ENCODE data around the gene NAALADL1. TPM values are rescaled to one million over a fixed set of nuclear protein-coding genes. Genes with fewer than 3 reads are reported as not detected.

The NAALADL1 gene
- polyA plus RNA-seq, 1 experiment, result 9.4 TPM

DNA sequence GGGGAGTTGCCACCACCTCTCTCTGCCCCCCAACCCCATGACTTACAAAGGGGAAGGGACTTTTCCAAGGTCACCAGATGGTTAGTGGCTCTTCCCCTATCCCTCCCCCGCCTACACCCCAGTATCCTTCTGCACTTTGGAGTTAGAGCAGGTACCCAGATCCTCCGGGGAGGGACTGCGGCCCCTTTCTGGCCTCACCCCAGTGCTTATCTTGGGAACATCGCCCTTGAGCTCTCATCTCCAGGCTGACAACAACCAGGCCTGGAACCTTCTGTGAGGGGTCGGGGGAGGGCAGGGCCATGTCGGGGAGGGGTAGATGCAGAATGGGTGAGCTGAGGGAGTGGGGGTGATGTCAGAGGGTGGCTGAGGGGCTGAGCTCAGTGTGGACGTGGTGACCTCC, 7.5 kb upstream of the NAALADL1 start:
- CTCF ChIA-PET, result no interaction called here

DNA sequence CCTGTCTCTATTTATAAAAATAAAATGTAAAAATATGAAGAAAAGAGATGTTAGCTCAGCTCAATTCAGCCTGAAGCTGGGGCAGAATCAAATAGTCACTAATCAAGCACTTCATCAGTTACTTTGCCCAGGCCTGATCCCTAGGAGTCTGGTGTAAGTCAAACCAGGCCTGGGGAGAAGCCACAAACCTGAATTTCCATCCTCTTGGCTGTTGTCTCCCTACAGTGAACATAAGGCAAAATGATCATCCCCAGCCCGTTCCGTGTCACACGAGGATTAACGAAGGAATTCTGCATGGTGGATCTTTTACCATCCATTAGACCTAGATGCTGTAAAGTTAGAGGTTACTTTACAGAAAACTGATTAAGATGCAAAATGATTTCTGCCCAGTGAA, 6.5 kb upstream of the NAALADL1 start:
- Histone ChIP-seq H3K27me3 (ENCODE audit: control insufficient read depth, insufficient read depth, low read length) (peaks cover 2% of the 10 kb centered on the region), H3K27ac (ENCODE audit: low read depth, low read length) (no peak overlapping the region), H3K4me3 (ENCODE audit: low read depth, low read length) (no peak overlapping the region), H3K9me3 (ENCODE audit: control insufficient read depth, insufficient read depth, low read length) (no peaks in the 10 kb centered on the region; the same call in 1 of the 2 replicates)
- ChIA-PET POLR2A (no interaction called here), CTCF (interaction anchor here (0.6 kb wide), 1 partner anchor 30 kb away, joined by 4 read pairs; no protein-coding TSS in a partner anchor)
- TF ChIP-seq, protein P1, sequence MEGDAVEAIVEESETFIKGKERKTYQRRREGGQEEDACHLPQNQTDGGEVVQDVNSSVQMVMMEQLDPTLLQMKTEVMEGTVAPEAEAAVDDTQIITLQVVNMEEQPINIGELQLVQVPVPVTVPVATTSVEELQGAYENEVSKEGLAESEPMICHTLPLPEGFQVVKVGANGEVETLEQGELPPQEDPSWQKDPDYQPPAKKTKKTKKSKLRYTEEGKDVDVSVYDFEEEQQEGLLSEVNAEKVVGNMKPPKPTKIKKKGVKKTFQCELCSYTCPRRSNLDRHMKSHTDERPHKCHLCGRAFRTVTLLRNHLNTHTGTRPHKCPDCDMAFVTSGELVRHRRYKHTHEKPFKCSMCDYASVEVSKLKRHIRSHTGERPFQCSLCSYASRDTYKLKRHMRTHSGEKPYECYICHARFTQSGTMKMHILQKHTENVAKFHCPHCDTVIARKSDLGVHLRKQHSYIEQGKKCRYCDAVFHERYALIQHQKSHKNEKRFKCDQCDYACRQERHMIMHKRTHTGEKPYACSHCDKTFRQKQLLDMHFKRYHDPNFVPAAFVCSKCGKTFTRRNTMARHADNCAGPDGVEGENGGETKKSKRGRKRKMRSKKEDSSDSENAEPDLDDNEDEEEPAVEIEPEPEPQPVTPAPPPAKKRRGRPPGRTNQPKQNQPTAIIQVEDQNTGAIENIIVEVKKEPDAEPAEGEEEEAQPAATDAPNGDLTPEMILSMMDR (IDR thresholded peaks at IDR 0.05; ENCODE audit: low read depth, low read length), result no peak
- no peak for DNase-seq (ENCODE audit: low read depth, low spot score)

More for the DNA sequence above, 7.5 kb upstream of the NAALADL1 start:
- H3K4me3 ChIP-seq (ENCODE audit: low read depth, low read length), result no peak overlapping the region
- H3K27ac ChIP-seq (ENCODE audit: low read depth, low read length), result no peak overlapping the region
- POLR2A ChIA-PET, result no interaction called here
- H3K9me3 ChIP-seq (ENCODE audit: control insufficient read depth, insufficient read depth, low read length), result no peaks in the 10 kb centered on the region; the same call in 1 of the 2 replicates
- no peak for DNase-seq (ENCODE audit: low read depth, low spot score)
- no peaks in the 10 kb centered on the region for H3K27me3 ChIP-seq (ENCODE audit: control insufficient read depth, insufficient read depth, low read length)
- TF ChIP-seq, protein P1 (IDR thresholded peaks at IDR 0.05; ENCODE audit: low read depth, low read length), result no peak

DNA sequence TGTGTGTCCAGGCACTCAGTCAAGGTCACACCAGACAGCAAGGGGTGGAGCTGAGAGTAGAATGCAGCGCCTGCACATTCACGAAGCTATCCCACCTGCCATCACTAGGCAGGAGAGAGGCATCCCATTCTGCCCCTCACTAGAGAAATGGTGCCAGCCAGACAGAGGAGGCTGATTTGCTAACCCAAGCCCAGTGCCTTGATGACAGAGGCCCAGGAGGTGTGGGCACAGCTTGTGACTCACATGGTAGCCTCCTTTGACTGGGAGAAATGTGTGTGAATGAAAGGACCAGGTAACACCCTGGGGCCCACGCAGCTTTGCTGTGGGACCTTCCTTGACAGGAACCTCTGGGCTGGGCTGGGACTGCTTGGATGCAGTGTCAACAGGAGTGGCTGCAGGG, 5.2 kb upstream of the NAALADL1 start:
- TF ChIP-seq, protein P1 (IDR thresholded peaks at IDR 0.05; ENCODE audit: low read depth, low read length), result no peak
- H3K4me3 ChIP-seq (ENCODE audit: low read depth, low read length), result no peak overlapping the region
- peaks cover 2% of the 10 kb centered on the region for H3K27me3 ChIP-seq (ENCODE audit: control insufficient read depth, insufficient read depth, low read length)
- POLR2A ChIA-PET, result no interaction called here
- no peak overlapping the region for H3K27ac ChIP-seq (ENCODE audit: low read depth, low read length)
- CTCF ChIA-PET, result no interaction called here
- no peaks in the 10 kb centered on the region; the same call in 1 of the 2 replicates for H3K9me3 ChIP-seq (ENCODE audit: control insufficient read depth, insufficient read depth, low read length)
- no peak for DNase-seq (ENCODE audit: low read depth, low spot score)

DNA sequence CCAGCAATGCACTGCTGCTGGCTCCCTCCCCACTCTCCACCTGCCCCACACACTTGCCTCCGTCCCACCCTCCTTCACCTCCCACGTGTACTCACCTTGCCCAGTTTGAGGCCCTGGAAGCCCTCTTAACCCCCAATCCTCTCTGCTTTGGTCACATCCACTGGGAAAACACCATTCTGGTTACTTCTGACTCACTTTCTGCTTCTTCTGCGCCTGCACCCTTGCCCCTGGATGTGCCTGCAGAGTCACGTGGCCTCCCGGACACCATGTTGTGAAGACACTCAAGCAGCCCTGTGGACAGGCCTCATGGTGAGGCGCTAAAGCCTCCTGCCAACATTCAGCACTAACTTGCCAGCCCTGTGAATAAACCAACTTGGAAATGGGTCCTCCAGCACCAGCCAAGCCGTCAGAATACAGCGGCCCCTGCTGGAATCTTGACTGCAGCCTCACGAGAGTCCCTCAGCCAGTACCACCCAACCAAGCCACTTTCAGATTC, 2.6 kb upstream of the NAALADL1 start:
- H3K4me3 ChIP-seq (ENCODE audit: low read depth, low read length), result no peak overlapping the region
- H3K27ac ChIP-seq (ENCODE audit: low read depth, low read length), result no peak overlapping the region
- CTCF ChIA-PET, result no interaction called here
- no peak for DNase-seq (ENCODE audit: low read depth, low spot score)
- peaks cover 2% of the 10 kb centered on the region for H3K27me3 ChIP-seq (ENCODE audit: control insufficient read depth, insufficient read depth, low read length)
- POLR2A ChIA-PET, result no interaction called here
- no peaks in the 10 kb centered on the region; the same call in 1 of the 2 replicates for H3K9me3 ChIP-seq (ENCODE audit: control insufficient read depth, insufficient read depth, low read length)
- TF ChIP-seq, protein P1 (IDR thresholded peaks at IDR 0.05; ENCODE audit: low read depth, low read length), result peak; percentile 34

DNA sequence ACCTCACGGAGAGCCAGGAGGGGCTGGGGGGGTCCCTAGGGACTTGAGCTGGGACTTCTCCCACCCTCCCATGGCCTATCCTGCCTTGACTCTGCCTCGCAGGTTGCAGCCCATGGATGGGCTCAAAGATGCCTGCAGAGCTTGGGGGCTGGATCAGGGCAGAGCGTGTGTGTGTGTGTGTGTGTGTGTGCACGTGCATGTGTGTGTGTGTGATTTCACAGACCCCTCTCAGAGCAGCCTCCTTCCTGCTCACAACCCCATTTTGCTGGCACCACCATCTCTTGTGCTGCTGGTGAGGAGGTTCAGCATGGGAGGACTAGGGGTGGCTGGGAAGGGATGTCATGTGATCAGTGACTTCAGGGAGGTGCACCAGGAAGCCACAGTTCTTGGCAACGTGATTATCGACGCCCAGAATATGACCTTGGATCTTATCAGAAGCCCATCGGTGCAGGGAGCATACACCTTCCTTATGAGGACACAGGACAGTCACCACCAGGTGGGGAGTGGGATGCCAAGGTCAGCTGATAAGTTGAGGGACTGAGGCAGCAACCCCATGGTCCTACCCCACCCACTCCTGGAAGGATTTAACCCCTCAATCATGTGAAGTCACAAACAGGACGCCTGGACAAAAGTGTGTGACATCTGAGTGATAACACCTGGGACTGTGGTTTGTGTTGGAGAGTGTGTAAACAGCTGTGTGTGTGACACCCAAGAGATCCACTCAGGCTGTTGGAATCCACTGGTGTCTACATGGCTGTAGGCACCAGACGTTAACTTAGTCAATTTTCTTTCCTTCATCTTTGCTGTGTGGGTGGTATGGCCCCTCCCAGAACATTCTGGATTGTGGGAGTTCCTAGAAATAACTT, 1.8 kb upstream of the NAALADL1 start:
- DNase-seq (ENCODE audit: low read depth, low spot score), result no peak
- ChIA-PET CTCF (no interaction called here), POLR2A (no interaction called here)
- Histone ChIP-seq H3K27ac (ENCODE audit: low read depth, low read length) (no peak overlapping the region), H3K9me3 (ENCODE audit: control insufficient read depth, insufficient read depth, low read length) (no peaks in the 10 kb centered on the region; the same call in 1 of the 2 replicates), H3K27me3 (ENCODE audit: control insufficient read depth, insufficient read depth, low read length) (peaks cover 2% of the 10 kb centered on the region), H3K4me3 (ENCODE audit: low read depth, low read length) (no peak overlapping the region)
- TF ChIP-seq, protein P1 (IDR thresholded peaks at IDR 0.05; ENCODE audit: low read depth, low read length), result no peak

Data from AG04450 (cell line).